H9 (cell line): ENCODE measurements around the gene LLGL2. TPM values are rescaled to one million over a fixed set of nuclear protein-coding genes. Genes with fewer than 3 reads are reported as not detected.

Experiments
- DNase-seq: peaks from one replicate; pipeline ENCODE4 v3.0.0-alpha.2; 2017
- H2AFZ ChIP-seq: one replicate; pipeline ENCODE4 v1.6.1; 2013; ENCODE audit warnings: mild to moderate bottlenecking, low read length, control low read depth, moderate library complexity
- H2AK5ac ChIP-seq: 2 replicates; pipeline ENCODE4 v1.6.1; 2013; ENCODE audit warnings: low read length, control low read depth, mixed read lengths; ENCODE audit not compliant: insufficient read length
- H2BK120ac ChIP-seq: one replicate; pipeline ENCODE4 v1.6.1; 2013; ENCODE audit warnings: low read depth, mild to moderate bottlenecking, low read length, control low read depth, inconsistent platforms; ENCODE audit not compliant: poor library complexity, severe bottlenecking
- H2BK12ac ChIP-seq: 2 replicates; pipeline ENCODE4 v1.6.1; 2013; ENCODE audit warnings: low read length, control low read depth, mixed read lengths, low read depth; ENCODE audit not compliant: insufficient read length
- H2BK15ac ChIP-seq: 2 replicates; pipeline ENCODE4 v1.6.1; 2013; ENCODE audit warnings: low read depth, low read length, control low read depth
- H2BK20ac ChIP-seq: one replicate; pipeline ENCODE4 v1.6.1; 2013; ENCODE audit warnings: low read depth, mild to moderate bottlenecking, low read length, control low read depth, inconsistent platforms; ENCODE audit not compliant: poor library complexity, severe bottlenecking
- H2BK5ac ChIP-seq: 2 replicates; pipeline ENCODE4 v1.6.1; 2013; ENCODE audit warnings: low read length, control low read depth, mixed read lengths; ENCODE audit not compliant: insufficient read length
- H3K14ac ChIP-seq: 2 replicates; pipeline ENCODE4 v1.6.1; 2013; ENCODE audit warnings: low read length, control low read depth; ENCODE audit not compliant: insufficient read depth
- H3K18ac ChIP-seq: 2 replicates; pipeline ENCODE4 v1.6.1; 2013; ENCODE audit warnings: low read depth, mild to moderate bottlenecking, mixed read lengths, low read length, control low read depth; ENCODE audit not compliant: insufficient read length
- H3K23ac ChIP-seq: 2 replicates; pipeline ENCODE4 v1.6.1; 2013; ENCODE audit warnings: low read length, control low read depth, mixed read lengths, low read depth; ENCODE audit not compliant: insufficient read length
- H3K23me2 ChIP-seq: 2 replicates; pipeline ENCODE4 v1.6.1; 2013; ENCODE audit warnings: low read depth, mild to moderate bottlenecking, mixed read lengths, low read length, control low read depth; ENCODE audit not compliant: insufficient read length, poor library complexity, severe bottlenecking
- H3K27ac ChIP-seq: 2 replicates; pipeline ENCODE4 v1.5.1; 2013; ENCODE audit warnings: low read length, control low read depth, mixed read lengths, low read depth; ENCODE audit not compliant: insufficient read length
- H3K27me3 ChIP-seq: 2 replicates; pipeline ENCODE4 v1.6.1; 2013; ENCODE audit warnings: low read length, control low read depth, inconsistent platforms; ENCODE audit not compliant: insufficient read depth
- H3K4ac ChIP-seq: 2 replicates; pipeline ENCODE4 v1.6.1; 2013; ENCODE audit warnings: low read depth, mild to moderate bottlenecking, control low read depth, inconsistent platforms, low read length, moderate library complexity
- H3K4me1 ChIP-seq: 2 replicates; pipeline ENCODE4 v1.6.1; 2013; ENCODE audit warnings: low read length, control low read depth, inconsistent platforms; ENCODE audit not compliant: insufficient read depth
- H3K4me2 ChIP-seq: 2 replicates; pipeline ENCODE4 v1.6.1; 2013; ENCODE audit warnings: low read length, control low read depth, mixed read lengths; ENCODE audit not compliant: insufficient read length, insufficient read depth
- H3K56ac ChIP-seq: 2 replicates; pipeline ENCODE4 v1.6.1; 2013; ENCODE audit warnings: low read depth, mild to moderate bottlenecking, mixed read lengths, low read length, control low read depth; ENCODE audit not compliant: insufficient read length
- H3K79me1 ChIP-seq: 2 replicates; pipeline ENCODE4 v1.6.1; 2013; ENCODE audit warnings: low read depth, mild to moderate bottlenecking, moderate library complexity, low read length, control low read depth, inconsistent platforms; ENCODE audit not compliant: insufficient read depth, poor library complexity, severe bottlenecking
- H3K79me2 ChIP-seq: 2 replicates; pipeline ENCODE4 v1.6.1; 2013; ENCODE audit warnings: low read length, control low read depth, inconsistent platforms; ENCODE audit not compliant: insufficient read depth
- H3K9ac ChIP-seq: 2 replicates; pipeline ENCODE4 v1.6.1; 2013; ENCODE audit warnings: low read length, control low read depth, mixed read lengths; ENCODE audit not compliant: insufficient read length; ENCODE audit errors: extremely low read depth
- H3K9me3 ChIP-seq: one replicate; pipeline ENCODE4 v1.6.1; 2013; ENCODE audit warnings: low read depth, low read length, inconsistent platforms; ENCODE audit not compliant: control insufficient read depth
- H3T11ph ChIP-seq: one replicate; pipeline ENCODE4 v1.6.1; 2013; ENCODE audit warnings: mild to moderate bottlenecking, low read length, control low read depth, inconsistent platforms
- H4K20me1 ChIP-seq: one replicate; pipeline ENCODE4 v1.6.1; 2013; ENCODE audit not compliant: control insufficient read depth, insufficient read length, insufficient read depth
- H4K5ac ChIP-seq: 2 replicates; pipeline ENCODE4 v1.6.1; 2013; ENCODE audit warnings: low read depth, mild to moderate bottlenecking, mixed read lengths, low read length, control low read depth; ENCODE audit not compliant: insufficient read length
- H4K8ac ChIP-seq: replicated peaks from 2 replicates; pipeline ENCODE4 v1.6.1; 2013; ENCODE audit warnings: low read length, control low read depth, mixed read lengths, low read depth; ENCODE audit not compliant: insufficient read length
- H4K91ac ChIP-seq: 2 replicates; pipeline ENCODE4 v1.6.1; 2013; ENCODE audit warnings: low read depth, mild to moderate bottlenecking, moderate library complexity, mixed read lengths, low read length, control low read depth; ENCODE audit not compliant: insufficient read length
- H3K27ac Mint-ChIP-seq, 3 experiments: 2 replicates in 2 of 3; 3 replicates in 1 of 3; pipeline ENCODE4 v1.8.0; 2020 to 2021; ENCODE audit warnings: mixed read lengths in 3 of 3, mild to moderate bottlenecking in 1 of 3, moderate library complexity in 1 of 3
- H3K27me3 Mint-ChIP-seq: 2 replicates; pipeline ENCODE4 v1.8.0; 2021; ENCODE audit warnings: low read depth, mild to moderate bottlenecking, moderate library complexity, mixed read lengths
- H3K36me3 Mint-ChIP-seq, 3 experiments: 2 replicates in 2 of 3; 3 replicates in 1 of 3; pipeline ENCODE4 v1.8.0; 2020 to 2021; ENCODE audit warnings: low read depth in 3 of 3, mixed read lengths in 3 of 3; ENCODE audit not compliant: insufficient read depth in 1 of 3
- H3K4me1 Mint-ChIP-seq, 2 experiments: 2 replicates each; pipeline ENCODE4 v1.8.0; 2020; ENCODE audit warnings: mixed read lengths in 2 of 2
- H3K4me3 Mint-ChIP-seq, 2 experiments: 2 replicates in 1 of 2; 3 replicates in 1 of 2; pipeline ENCODE4 v1.8.0; 2020 to 2021; ENCODE audit warnings: mild to moderate bottlenecking in 2 of 2, mixed read lengths in 2 of 2, moderate library complexity in 1 of 2
- H3K9me3 Mint-ChIP-seq, 2 experiments: 2 replicates in 1 of 2; 3 replicates in 1 of 2; pipeline ENCODE4 v1.8.0; 2020; ENCODE audit warnings: mild to moderate bottlenecking in 2 of 2, mixed read lengths in 2 of 2, moderate library complexity in 1 of 2
- WGBS: extraction: QIAGEN DNeasy Blood & Tissue Kit; methylation state at CpG from one replicate; pipeline ENCODE4 v1.1.7; 2013; ENCODE audit warnings: missing lambda C conversion rate, low lambda C conversion rate, mixed read lengths; ENCODE audit not compliant: insufficient read length; ENCODE audit errors: extremely low coverage; 5-methylcytosine and 5-hydroxymethylcytosine counted together
- total RNA-seq: library from RNA; stranded (reverse); gene quantifications from 2 replicates; pipeline ENCODE4 v1.2.1, GENCODE V29; 2021
- TF ChIP-seq, protein P1 (sequence below): fragments of 200-600 bp; sonication (generic); conservative IDR thresholded peaks from 3 replicates; pipeline ENCODE4 v1.8.0; 2021; ENCODE audit warnings: antibody characterized with exemption, mild to moderate bottlenecking

Gene LLGL2
- total RNA-seq, 1 experiment from 2014 or later: 90.4 TPM

GRCh38 chr17:75547091-75547490, 21.6 kb downstream of the LLGL2 start:
- H3K27me3 ChIP-seq: no peaks in the 10 kb centered on the region
- H3K23ac ChIP-seq: no peak overlapping the region
- H3K79me1 ChIP-seq: no peaks in the 10 kb centered on the region
- H3K4ac ChIP-seq: no peak overlapping the region
- H2BK12ac ChIP-seq: no peak overlapping the region
- no peak overlapping the region for H2BK20ac ChIP-seq
- Mint-ChIP-seq H3K27ac (no peak overlapping the region), H3K4me3 (no peak overlapping the region), H3K36me3 (peaks cover 0 to 16% (median 4%) of the 10 kb centered on the region in 3 experiments; a peak in 3 of 7 replicates), H3K27me3 (no peaks in the 10 kb centered on the region), H3K9me3 (no peaks in the 10 kb centered on the region), H3K4me1 (peaks cover 29 to 43% of the 10 kb centered on the region in 2 experiments)
- no peak overlapping the region for H3T11ph ChIP-seq
- no peaks in the 10 kb centered on the region for H3K9me3 ChIP-seq
- no peak overlapping the region for H3K18ac ChIP-seq
- no peak overlapping the region for H2BK5ac ChIP-seq
- H3K4me2 ChIP-seq: no peak overlapping the region
- H3K56ac ChIP-seq: no peak overlapping the region
- DNase-seq: no peak
- H2BK120ac ChIP-seq: no peak overlapping the region
- H3K23me2 ChIP-seq: peaks cover 5% of the 10 kb centered on the region
- WGBS: no CpG with 5 or more reads among the region's 9 CpGs
- peaks cover 4% of the 10 kb centered on the region; the same call in 1 of the 2 replicates for H3K4me1 ChIP-seq
- no peak overlapping the region for H4K5ac ChIP-seq
- H3K14ac ChIP-seq: no peak overlapping the region
- H3K9ac ChIP-seq: no peak overlapping the region
- no peak overlapping the region for H2AFZ ChIP-seq
- H2BK15ac ChIP-seq: no peak overlapping the region
- H3K79me2 ChIP-seq: no peaks in the 10 kb centered on the region
- H2AK5ac ChIP-seq: no peak overlapping the region
- no peak overlapping the region for H3K27ac ChIP-seq
- no peaks in the 10 kb centered on the region for H4K20me1 ChIP-seq
- no peak overlapping the region for H4K91ac ChIP-seq
- TF ChIP-seq, protein P1, sequence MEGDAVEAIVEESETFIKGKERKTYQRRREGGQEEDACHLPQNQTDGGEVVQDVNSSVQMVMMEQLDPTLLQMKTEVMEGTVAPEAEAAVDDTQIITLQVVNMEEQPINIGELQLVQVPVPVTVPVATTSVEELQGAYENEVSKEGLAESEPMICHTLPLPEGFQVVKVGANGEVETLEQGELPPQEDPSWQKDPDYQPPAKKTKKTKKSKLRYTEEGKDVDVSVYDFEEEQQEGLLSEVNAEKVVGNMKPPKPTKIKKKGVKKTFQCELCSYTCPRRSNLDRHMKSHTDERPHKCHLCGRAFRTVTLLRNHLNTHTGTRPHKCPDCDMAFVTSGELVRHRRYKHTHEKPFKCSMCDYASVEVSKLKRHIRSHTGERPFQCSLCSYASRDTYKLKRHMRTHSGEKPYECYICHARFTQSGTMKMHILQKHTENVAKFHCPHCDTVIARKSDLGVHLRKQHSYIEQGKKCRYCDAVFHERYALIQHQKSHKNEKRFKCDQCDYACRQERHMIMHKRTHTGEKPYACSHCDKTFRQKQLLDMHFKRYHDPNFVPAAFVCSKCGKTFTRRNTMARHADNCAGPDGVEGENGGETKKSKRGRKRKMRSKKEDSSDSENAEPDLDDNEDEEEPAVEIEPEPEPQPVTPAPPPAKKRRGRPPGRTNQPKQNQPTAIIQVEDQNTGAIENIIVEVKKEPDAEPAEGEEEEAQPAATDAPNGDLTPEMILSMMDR: no peak
- H4K8ac ChIP-seq: no peak overlapping the region
